Prostate gland (tissue), 2 donors: ENCODE results near the gene SEMA6B. TPM values are rescaled to one million over a fixed set of nuclear protein-coding genes. Genes with fewer than 3 reads are reported as not detected.
"Not testable (repeated sequence)": the region's sequence is repeated elsewhere in the genome, so short reads cannot be mapped to it uniquely, and the experiment has no call there.

Experiments
- DNase-seq: peaks from one replicate; pipeline ENCODE4 v3.0.0-alpha.2; 2019; ENCODE audit warnings: low spot score
- H3K27ac ChIP-seq, 2 donors: fragments of 200-600 bp; sonication (generic); 2 replicates each; pipeline ENCODE4 v1.5.1; 2017 to 2019
- H3K27me3 ChIP-seq: fragments of 200-600 bp; sonication (generic); replicated peaks from 2 replicates; pipeline ENCODE4 v1.5.1; 2019; ENCODE audit not compliant: insufficient read depth
- H3K36me3 ChIP-seq, 2 donors: fragments of 200-600 bp; sonication (generic); 1 replicate in 1 of 2; 2 replicates in 1 of 2; pipeline versions ENCODE4 v1.5.1 to v1.8.1; 2017 to 2019
- H3K4me1 ChIP-seq: fragments of 200-600 bp; sonication (generic); replicated peaks from 2 replicates; pipeline ENCODE4 v1.5.1; 2019
- H3K4me3 ChIP-seq, 2 donors: fragments of 200-600 bp; sonication (generic); 2 replicates each; pipeline ENCODE4 v1.5.1; 2017 to 2019
- H3K9me3 ChIP-seq: fragments of 200-600 bp; sonication (generic); 2 replicates; pipeline ENCODE4 v1.5.1; 2017
- CTCF ChIP-seq, 4 experiments: fragments of 200-600 bp in 2 of 4; fragments of 450-650 bp in 2 of 4; sonication (generic) in 2 of 4; IDR thresholded peaks; 1 replicate in 3 of 4; 2 replicates in 1 of 4; pipeline ENCODE4 v1.5.1; 2016 to 2019; ENCODE audit warnings: antibody characterized with exemption in 4 of 4, mild to moderate bottlenecking in 2 of 4, moderate library complexity in 2 of 4
- POLR2A ChIP-seq: fragments of 450-650 bp; IDR thresholded peaks from one replicate; pipeline ENCODE4 v1.6.1; 2016; ENCODE audit warnings: antibody characterized with exemption, mild to moderate bottlenecking
- POLR2AphosphoS5 ChIP-seq: sonication (generic); formaldehyde crosslinking; IDR thresholded peaks from one replicate; pipeline ENCODE4 v1.6.1; 2017; ENCODE audit warnings: antibody characterized with exemption
- WGBS: methylation state at CpG from one replicate; pipeline ENCODE4 v1.1.5; 2018; 5-methylcytosine and 5-hydroxymethylcytosine counted together
- intact Hi-C: fragments of 100-400 bp; cut with DNase I; formaldehyde crosslinking; loops from one replicate; pipeline ENCODE4 v1.14.2; 2022
- total RNA-seq, 2 donors: library from RNA; depleted of rRNA; stranded (reverse); fragments of >200 nt; gene quantifications; one replicate each; pipeline ENCODE4 v1.1.0, GENCODE V29; 2016

Gene SEMA6B
- total RNA-seq, 2 donors from 2014 or later: 4.3 to 7.8 TPM

GRCh38 chr19:4547303-4548237 lies 11.9 kb downstream of the SEMA6B start:
- no peak for DNase-seq

GRCh38 chr19:4543842-4544647 lies 15.4 kb downstream of the SEMA6B start:
- Histone ChIP-seq H3K27ac (no peak overlapping the region), H3K4me3 (no peak overlapping the region), H3K36me3 (no peaks in the 10 kb centered on the region), H3K4me1 (no peaks in the 10 kb centered on the region), H3K9me3 (no peaks in the 10 kb centered on the region), H3K27me3 (no peaks in the 10 kb centered on the region)
- no peak for TF ChIP-seq POLR2AphosphoS5
- TF ChIP-seq CTCF (IDR thresholded peaks at IDR 0.05): no peak
- TF ChIP-seq POLR2A: no peak
- intact Hi-C loops: no loop called here
- no peak for DNase-seq
- 83% methylated on average over 87 of the region's 87 CpGs for WGBS

More at GRCh38 chr19:4547303-4548237, 11.9 kb downstream of the SEMA6B start:
- H3K27me3 ChIP-seq: no peaks in the 10 kb centered on the region
- no peak overlapping the region for H3K27ac ChIP-seq
- H3K4me1 ChIP-seq: no peaks in the 10 kb centered on the region
- H3K4me3 ChIP-seq: no peak overlapping the region
- no peaks in the 10 kb centered on the region for H3K36me3 ChIP-seq
- H3K9me3 ChIP-seq: no peaks in the 10 kb centered on the region
- intact Hi-C loops: no loop called here
- no peak for TF ChIP-seq POLR2AphosphoS5
- TF ChIP-seq POLR2A: no peak
- no peak for TF ChIP-seq CTCF (IDR thresholded peaks at IDR 0.05)
- WGBS: 61% methylated on average over 30 of the region's 32 CpGs

GRCh38 chr19:4542896-4543841 lies 16.3 kb downstream of the SEMA6B start:
- TF ChIP-seq POLR2A: no peak
- TF ChIP-seq CTCF (IDR thresholded peaks at IDR 0.05): no peak
- no peak for TF ChIP-seq POLR2AphosphoS5
- Histone ChIP-seq H3K36me3 (no peaks in the 10 kb centered on the region), H3K4me3 (no peak overlapping the region), H3K9me3 (no peaks in the 10 kb centered on the region), H3K27ac (no peak overlapping the region), H3K27me3 (no peaks in the 10 kb centered on the region), H3K4me1 (no peaks in the 10 kb centered on the region)
- intact Hi-C loops: no loop called here
- DNase-seq: no peak
- 80% methylated on average over 74 of the region's 77 CpGs for WGBS

- H3K27me3 ChIP-seq, H3K4me1 ChIP-seq, H3K36me3 ChIP-seq, H3K4me3 ChIP-seq, DNase-seq, intact Hi-C loops, H3K27ac ChIP-seq, H3K9me3 ChIP-seq: not testable (repeated sequence)
- WGBS: 89% methylated on average over 12 of the region's 12 CpGs
Measured at GRCh38 chr19:4541806-4542145, 17.7 kb downstream of the SEMA6B start.
